CD4-positive, alpha-beta T cell (primary cell): ENCODE measurements around the gene TPCN2. TPM values are rescaled to one million over a fixed set of nuclear protein-coding genes. Genes with fewer than 3 reads are reported as not detected.

Experiments used
- ATAC-seq: fragments of 200-7000 bp; cut with Tn5 transposase; one replicate; pipeline ENCODE4 v1.10.0; 2022; ENCODE audit warnings: mild to moderate bottlenecking; ENCODE audit not compliant: poor library complexity
- CTCF ChIA-PET: fragments of 350-600 bp; sonication (Branson Sonifier 250); formaldehyde crosslinking; loops from one replicate; lab custom pipeline; 2021; ENCODE audit warnings: antibody characterized with exemption, inconsistent platforms; lab: Charles Lee
- POLR2A ChIA-PET: fragments of 350-600 bp; sonication (Branson Sonifier 250); formaldehyde crosslinking; loops from one replicate; lab custom pipeline; 2021; ENCODE audit warnings: antibody characterized with exemption, inconsistent platforms; lab: Charles Lee
- DNase-seq, 14 experiments: peaks; one replicate each; pipeline ENCODE4 v3.0.0-alpha.2; 2013 to 2020; ENCODE audit warnings: mixed read lengths in 2 of 14
- H3K27ac ChIP-seq, 2 donors: one replicate each; pipeline versions ENCODE4 v1.5.1 to v1.7.0; 2013; ENCODE audit warnings: low read length in 2 of 2, low read depth in 1 of 2, mild to moderate bottlenecking in 1 of 2
- H3K27me3 ChIP-seq, 2 experiments: 1 replicate in 1 of 2; 2 replicates in 1 of 2; pipeline versions ENCODE4 v1.6.1 to v1.7.0; 2013; ENCODE audit warnings: low read length in 2 of 2, control low read depth in 1 of 2, mild to moderate bottlenecking in 1 of 2, moderate library complexity in 1 of 2; ENCODE audit not compliant: insufficient read depth in 2 of 2, control insufficient read depth in 1 of 2
- H3K36me3 ChIP-seq: one replicate; pipeline ENCODE4 v1.6.1; 2013; ENCODE audit warnings: low read length, control low read depth; ENCODE audit not compliant: insufficient read depth
- H3K4me1 ChIP-seq: one replicate; pipeline ENCODE4 v1.6.1; 2013; ENCODE audit warnings: low read length, control low read depth; ENCODE audit not compliant: insufficient read depth
- H3K4me3 ChIP-seq: one replicate; pipeline ENCODE4 v1.5.1; 2013; ENCODE audit warnings: mild to moderate bottlenecking, low read length, moderate library complexity
- H3K9me3 ChIP-seq, 2 experiments: 1 replicate in 1 of 2; 2 replicates in 1 of 2; pipeline versions ENCODE4 v1.6.1 to v1.7.0; 2013; ENCODE audit warnings: low read length in 2 of 2, mild to moderate bottlenecking in 2 of 2, control low read depth in 1 of 2, moderate library complexity in 1 of 2; ENCODE audit not compliant: control insufficient read depth in 1 of 2, insufficient read depth in 1 of 2
- H3K27ac Mint-ChIP-seq: one replicate; pipeline ENCODE4 v1.8.0; 2020; ENCODE audit warnings: mixed read lengths
- H3K27me3 Mint-ChIP-seq: one replicate; pipeline ENCODE4 v1.8.0; 2021; ENCODE audit warnings: mixed read lengths
- H3K36me3 Mint-ChIP-seq: one replicate; pipeline ENCODE4 v1.8.0; 2021; ENCODE audit warnings: low read depth, mixed read lengths
- H3K4me1 Mint-ChIP-seq: one replicate; pipeline ENCODE4 v1.8.0; 2021; ENCODE audit warnings: low read depth, mixed read lengths
- H3K4me3 Mint-ChIP-seq: one replicate; pipeline ENCODE4 v1.8.0; 2020; ENCODE audit warnings: mild to moderate bottlenecking, mixed read lengths
- H3K9me3 Mint-ChIP-seq: one replicate; pipeline ENCODE4 v1.8.0; 2020; ENCODE audit warnings: mixed read lengths
- intact Hi-C, 2 experiments: fragments of 100-400 bp; cut with DNase I in 1 of 2; cut with micrococcal nuclease in 1 of 2; formaldehyde crosslinking; loops; one replicate each; pipeline versions ENCODE4 v1.15.1 to v1.9.0; 2023 to 2025; cut with DNase I, micrococcal nuclease
- total RNA-seq, 174 experiments: library from RNA in 2 of 174; stranded (reverse) in 2 of 174; gene quantifications; one replicate each; pipeline ENCODE4 v1.2.3 and lab custom pipeline; 2021 to 2026
- TF ChIP-seq, protein P1 (sequence below): fragments of 200-600 bp; IDR thresholded peaks from one replicate; pipeline ENCODE4 v1.8.0; 2022; ENCODE audit warnings: antibody characterized with exemption, mild to moderate bottlenecking

TPCN2 gene
- total RNA-seq, 2 experiments from 2014 or later = 10.2 to 11.5 TPM

DNA sequence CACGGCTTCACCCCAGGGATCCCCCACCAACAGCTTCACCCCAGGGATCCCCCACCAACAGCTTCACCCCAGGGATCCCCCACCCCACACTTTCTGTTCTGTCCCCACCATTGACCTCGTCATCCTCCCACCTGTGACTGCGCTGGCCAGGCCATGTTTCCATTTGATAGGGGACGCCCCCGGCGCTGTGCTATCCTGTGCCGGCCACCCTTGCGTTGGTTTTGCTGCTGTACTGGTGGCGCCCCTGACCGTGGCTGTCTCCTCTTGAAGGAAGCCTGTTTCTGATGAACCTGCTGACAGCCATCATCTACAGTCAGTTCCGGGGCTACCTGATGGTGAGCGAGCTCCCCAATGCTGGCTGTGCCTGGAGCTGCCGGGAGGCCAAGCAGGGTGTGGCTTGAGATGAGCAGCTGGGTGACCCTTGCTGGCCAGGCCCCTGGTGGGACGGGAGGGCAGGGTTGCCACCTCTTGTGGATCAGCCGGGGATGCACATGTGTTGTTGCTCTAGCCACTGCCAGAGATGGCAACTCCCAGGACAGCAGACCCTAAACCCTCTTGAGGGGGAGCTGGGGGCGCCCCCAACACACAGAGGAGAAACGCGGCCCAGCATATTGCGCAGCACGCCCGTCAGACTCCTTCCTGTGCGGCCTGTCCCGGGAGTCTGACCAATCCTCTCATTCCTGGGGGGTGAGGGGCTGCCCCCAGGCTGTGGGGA lies 22.5 kb downstream of the TPCN2 start:
- H3K36me3 ChIP-seq = peaks cover 21% of the 10 kb centered on the region
- H3K9me3 ChIP-seq = no peaks in the 10 kb centered on the region
- H3K4me1 ChIP-seq = no peaks in the 10 kb centered on the region
- DNase-seq (no peak), ATAC-seq (no peak)
- Mint-ChIP-seq H3K4me1 (peaks cover 9% of the 10 kb centered on the region), H3K27me3 (no peaks in the 10 kb centered on the region), H3K36me3 (peaks cover 33% of the 10 kb centered on the region), H3K4me3 (no peak overlapping the region), H3K27ac (no peak overlapping the region), H3K9me3 (no peaks in the 10 kb centered on the region)
- TF ChIP-seq, protein P1, sequence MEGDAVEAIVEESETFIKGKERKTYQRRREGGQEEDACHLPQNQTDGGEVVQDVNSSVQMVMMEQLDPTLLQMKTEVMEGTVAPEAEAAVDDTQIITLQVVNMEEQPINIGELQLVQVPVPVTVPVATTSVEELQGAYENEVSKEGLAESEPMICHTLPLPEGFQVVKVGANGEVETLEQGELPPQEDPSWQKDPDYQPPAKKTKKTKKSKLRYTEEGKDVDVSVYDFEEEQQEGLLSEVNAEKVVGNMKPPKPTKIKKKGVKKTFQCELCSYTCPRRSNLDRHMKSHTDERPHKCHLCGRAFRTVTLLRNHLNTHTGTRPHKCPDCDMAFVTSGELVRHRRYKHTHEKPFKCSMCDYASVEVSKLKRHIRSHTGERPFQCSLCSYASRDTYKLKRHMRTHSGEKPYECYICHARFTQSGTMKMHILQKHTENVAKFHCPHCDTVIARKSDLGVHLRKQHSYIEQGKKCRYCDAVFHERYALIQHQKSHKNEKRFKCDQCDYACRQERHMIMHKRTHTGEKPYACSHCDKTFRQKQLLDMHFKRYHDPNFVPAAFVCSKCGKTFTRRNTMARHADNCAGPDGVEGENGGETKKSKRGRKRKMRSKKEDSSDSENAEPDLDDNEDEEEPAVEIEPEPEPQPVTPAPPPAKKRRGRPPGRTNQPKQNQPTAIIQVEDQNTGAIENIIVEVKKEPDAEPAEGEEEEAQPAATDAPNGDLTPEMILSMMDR = no peak
- intact Hi-C loops = no loop called here
- ChIA-PET POLR2A (no interaction called here), CTCF (no interaction called here)
- no peak overlapping the region for H3K4me3 ChIP-seq
- H3K27me3 ChIP-seq = no peaks in the 10 kb centered on the region
- no peak overlapping the region for H3K27ac ChIP-seq

DNA sequence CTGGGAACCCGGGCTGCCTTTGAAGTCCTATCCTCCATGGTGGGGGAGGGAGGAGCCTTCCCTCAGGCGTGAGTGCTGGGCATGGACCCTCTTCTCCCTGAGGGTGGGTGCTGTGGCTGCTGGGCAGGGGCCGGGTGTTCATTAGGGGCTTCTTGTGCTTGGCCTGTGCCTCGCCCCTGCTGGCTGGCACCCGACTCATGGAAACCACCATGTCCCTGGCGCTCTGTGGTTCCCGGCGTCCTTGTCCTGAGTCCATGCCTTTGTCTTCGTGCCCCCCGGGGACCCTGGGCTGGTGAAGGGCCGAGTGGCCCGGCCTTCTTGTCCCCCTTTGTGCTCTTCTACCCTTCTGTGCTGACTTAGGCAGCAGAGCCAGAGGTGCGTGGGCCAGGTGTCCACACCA lies 23.2 kb downstream of the TPCN2 start:
- Histone ChIP-seq H3K4me1 (no peaks in the 10 kb centered on the region), H3K9me3 (no peaks in the 10 kb centered on the region), H3K27ac (no peak overlapping the region), H3K27me3 (no peaks in the 10 kb centered on the region), H3K4me3 (no peak overlapping the region), H3K36me3 (peaks cover 18% of the 10 kb centered on the region)
- DNase-seq = no peak
- TF ChIP-seq, protein P1 = no peak
- no peaks in the 10 kb centered on the region for H3K9me3 Mint-ChIP-seq
- H3K27ac Mint-ChIP-seq = no peak overlapping the region
- ChIA-PET CTCF (no interaction called here), POLR2A (no interaction called here)
- ATAC-seq = no peak
- H3K36me3 Mint-ChIP-seq = peaks cover 33% of the 10 kb centered on the region
- no peaks in the 10 kb centered on the region for H3K27me3 Mint-ChIP-seq
- H3K4me3 Mint-ChIP-seq = no peak overlapping the region
- intact Hi-C loops = no loop called here
- peaks cover 9% of the 10 kb centered on the region for H3K4me1 Mint-ChIP-seq

DNA sequence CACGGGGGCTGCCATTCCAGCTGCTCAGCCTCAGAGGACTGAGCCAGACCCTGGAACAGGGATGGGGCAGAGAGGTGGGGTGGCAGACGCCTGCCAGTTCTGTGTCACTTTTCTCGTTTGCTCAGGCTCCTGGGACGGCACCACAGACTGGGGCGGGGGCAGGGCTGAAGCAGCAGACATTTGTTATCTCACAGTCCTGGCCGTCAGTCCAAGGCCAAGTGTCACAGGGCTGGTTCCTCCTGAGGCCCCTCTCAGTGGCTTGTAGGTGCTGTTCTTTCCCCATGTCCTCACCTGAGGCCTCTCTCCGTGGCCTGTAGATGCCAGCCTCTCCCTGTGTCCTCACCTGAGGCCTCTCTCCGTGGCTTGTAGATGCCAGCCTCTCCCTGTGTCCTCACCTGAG lies 24.7 kb downstream of the TPCN2 start:
- no peak overlapping the region for H3K4me3 Mint-ChIP-seq
- CTCF ChIA-PET = no interaction called here
- ATAC-seq = no peak

More for the DNA sequence above, 24.7 kb downstream of the TPCN2 start:
- peaks cover 10% of the 10 kb centered on the region for H3K36me3 ChIP-seq
- POLR2A ChIA-PET = no interaction called here
- H3K9me3 Mint-ChIP-seq = no peaks in the 10 kb centered on the region
- no peaks in the 10 kb centered on the region for H3K9me3 ChIP-seq
- no peak overlapping the region for H3K27ac Mint-ChIP-seq
- DNase-seq = no peak
- no peaks in the 10 kb centered on the region for H3K4me1 ChIP-seq
- no peak overlapping the region for H3K4me3 ChIP-seq
- intact Hi-C loops = no loop called here
- H3K4me1 Mint-ChIP-seq = peaks cover 13% of the 10 kb centered on the region
- H3K36me3 Mint-ChIP-seq = peaks cover 31% of the 10 kb centered on the region
- H3K27ac ChIP-seq = no peak overlapping the region
- TF ChIP-seq, protein P1 = no peak
- H3K27me3 Mint-ChIP-seq = no peaks in the 10 kb centered on the region
- H3K27me3 ChIP-seq = no peaks in the 10 kb centered on the region
